Germinal center (tissue), 1 donor: ENCODE measurements around the gene BCAS3.
"Not testable (repeated sequence)": the region's sequence is repeated elsewhere in the genome, so short reads cannot be mapped to it uniquely, and the experiment has no call there.

Experiments
- DNase-seq: peaks from one replicate; pipeline ENCODE4 v3.0.0; 2012; ENCODE audit warnings: mixed read lengths, low spot score

BCAS3 gene

DNA sequence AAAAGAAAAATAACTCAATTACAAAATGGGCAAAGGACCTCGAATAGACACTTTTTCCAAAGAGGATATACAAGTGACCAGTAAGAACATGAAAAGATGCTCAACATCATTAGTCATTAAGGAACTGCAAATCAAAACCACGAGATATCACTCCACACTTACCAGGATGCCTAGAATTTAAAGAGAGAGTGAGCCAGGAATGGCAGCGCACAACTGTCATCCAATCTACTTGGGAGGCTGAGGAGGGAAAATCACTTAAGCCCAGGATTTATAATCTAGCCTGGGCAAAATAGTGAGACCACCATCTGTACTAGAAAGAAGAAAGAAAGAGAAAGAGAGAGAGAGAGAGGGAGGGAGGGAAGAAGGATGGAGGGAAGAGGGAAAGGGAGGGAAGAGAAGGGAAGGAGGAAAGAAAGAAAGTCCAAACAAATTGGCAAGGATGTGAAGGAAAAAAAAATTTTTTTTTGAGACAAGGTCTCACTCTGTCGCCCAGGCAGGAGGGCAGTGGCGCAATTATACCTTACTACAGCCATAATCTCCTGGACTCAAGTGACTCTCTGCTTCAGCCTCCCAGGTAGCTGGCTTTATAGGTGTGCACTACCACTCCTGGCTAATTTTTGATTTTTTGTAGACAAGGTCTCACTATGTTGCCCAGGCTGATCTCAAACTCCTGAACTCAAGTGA is 744.6 kb downstream of the BCAS3 start:
- no peak for DNase-seq

DNA sequence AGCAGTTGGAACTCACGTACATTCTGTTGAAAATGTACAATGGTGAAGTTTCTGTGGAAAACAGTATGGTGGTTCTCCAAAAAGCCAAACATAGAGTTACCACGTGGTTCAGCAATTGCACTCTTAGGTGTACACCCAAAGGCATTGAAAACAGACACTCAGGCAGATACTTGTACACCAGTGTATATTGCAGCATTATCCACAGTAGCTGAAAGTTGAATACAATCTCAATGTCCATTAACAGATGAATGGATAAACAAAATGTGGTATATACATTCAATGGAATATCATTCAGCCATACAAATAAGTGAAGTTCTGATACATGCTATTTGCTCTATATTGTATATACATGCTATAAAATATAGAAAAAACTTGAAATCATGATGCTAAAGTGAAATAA is 745.2 kb downstream of the BCAS3 start:
- no peak for DNase-seq

DNA sequence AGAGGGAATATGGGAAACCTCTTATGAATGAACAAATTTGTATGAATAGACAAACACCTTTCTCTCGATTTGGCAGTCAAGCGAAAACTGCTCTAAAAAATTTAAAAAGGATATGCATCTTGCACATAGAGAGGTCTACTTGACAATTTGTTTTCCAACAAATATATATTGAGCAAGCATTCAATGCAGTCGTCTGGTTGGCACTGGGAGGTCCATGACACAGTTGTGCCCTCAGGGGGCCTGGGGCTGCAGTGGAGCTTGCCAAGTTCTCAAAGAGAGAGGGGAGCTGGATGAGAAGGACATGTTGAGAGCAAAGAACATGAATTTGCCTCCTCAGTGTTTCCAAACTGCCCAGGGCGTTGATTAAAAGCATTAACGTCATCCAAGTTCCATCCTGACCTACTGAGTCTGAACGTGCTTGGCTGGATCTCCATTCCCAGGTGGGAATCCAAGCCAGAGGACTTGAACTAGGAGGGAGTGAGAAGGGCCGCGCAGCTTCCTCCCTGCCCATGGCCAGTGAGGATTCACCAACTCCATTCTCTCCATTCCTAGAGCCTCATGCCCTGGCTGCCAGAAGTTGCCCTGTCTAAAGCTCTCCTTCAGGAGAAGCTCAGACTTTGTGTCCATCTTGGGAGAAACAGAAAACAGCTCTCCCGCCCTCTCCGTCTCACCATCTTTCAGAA is 746.5 kb downstream of the BCAS3 start:
- no peak for DNase-seq

DNA sequence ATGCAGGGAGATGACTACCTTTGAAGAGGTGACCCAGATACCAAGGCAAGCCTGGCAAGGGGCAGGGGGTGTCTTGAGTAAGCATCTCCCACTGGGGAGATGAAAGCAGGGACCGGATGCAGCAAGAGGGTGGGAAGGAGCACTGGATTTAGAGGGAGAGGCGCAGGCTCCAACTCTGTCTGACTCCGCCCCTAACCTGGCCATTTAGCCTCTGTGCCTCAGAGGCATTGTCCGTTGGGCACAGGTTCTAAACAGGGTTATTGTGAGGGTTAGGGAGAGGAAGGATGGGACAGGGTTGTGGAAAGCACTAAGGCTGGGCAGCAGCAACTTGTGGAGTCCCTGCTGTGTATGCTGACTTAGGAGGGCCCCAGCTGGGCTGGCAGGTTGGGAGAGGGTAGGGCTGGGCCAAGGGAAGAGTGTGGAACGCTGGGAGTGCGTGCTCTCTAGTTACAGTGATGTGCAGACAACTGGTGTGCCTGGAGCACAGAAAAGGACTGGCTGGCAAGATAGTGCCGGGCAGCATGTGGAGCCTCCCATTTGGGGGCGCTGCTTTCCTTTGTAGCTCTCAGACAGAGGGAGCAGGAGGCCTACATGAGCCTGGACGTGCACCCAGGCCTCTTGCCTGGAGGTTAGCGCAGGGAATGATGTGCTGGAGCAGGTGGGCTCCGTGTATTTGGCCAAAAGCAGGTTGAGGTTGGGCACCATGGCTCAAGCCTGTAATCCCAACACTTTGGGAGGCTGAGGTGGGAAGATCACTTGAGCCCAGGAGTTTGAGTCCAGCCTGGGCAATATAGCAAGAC is 748.2 kb downstream of the BCAS3 start:
- no peak for DNase-seq

DNA sequence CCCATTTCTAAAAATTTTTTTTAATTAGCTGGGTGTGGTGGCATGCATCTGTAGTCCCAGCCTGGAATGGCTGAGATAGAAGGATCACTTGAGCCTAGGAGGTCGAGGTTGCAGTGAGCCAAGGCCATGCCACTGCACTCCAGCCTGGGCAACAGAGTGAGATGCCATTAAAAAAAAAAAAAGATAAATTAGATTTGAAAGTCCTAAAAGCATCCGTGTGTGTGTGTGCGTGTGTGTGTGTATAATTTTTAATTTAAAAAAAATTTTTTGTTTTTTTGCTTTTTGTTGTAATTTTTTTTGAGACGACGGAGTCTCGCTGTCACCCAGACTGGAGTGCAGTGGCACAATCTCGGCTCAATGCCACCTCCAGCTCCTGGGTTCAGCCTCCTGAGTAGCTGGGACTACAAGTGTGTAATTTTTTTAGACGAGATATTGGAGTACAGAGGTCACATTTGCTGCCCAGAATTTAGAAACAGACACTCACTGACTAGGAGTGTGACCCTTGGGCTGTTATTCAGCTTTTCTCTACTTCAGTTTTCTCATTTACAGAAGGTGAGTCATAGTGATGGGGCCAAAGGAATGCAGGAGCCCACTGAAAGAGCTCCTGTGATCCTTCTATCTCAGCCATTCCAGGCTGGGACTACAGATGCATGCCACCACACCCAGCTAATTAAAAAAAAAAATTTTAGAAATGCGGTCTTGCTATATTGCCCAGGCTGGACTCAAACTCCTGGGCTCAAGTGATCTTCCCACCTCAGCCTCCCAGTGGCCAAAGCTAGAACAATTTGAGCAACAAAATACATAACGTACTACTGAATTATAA is 749.0 kb downstream of the BCAS3 start:
- no peak for DNase-seq

DNA sequence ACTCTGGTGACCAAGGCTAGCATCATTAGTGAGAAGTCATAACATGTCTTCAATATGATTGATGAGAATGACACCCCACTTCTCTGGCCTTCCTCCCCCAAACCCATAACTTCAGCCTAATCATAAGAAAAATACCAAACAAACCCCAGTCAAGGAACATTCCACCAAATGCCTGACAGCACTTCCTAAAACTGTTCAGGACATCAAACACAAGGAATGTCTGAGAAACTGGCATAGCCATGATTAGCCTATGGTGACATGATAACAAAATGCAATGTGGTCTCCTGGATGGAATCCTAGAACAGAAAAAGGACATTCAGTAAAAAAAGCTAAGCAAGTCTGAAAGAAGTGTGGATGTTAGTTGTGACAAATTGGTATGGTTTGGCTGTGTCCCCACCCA is 749.9 kb downstream of the BCAS3 start:
- no peak for DNase-seq

DNA sequence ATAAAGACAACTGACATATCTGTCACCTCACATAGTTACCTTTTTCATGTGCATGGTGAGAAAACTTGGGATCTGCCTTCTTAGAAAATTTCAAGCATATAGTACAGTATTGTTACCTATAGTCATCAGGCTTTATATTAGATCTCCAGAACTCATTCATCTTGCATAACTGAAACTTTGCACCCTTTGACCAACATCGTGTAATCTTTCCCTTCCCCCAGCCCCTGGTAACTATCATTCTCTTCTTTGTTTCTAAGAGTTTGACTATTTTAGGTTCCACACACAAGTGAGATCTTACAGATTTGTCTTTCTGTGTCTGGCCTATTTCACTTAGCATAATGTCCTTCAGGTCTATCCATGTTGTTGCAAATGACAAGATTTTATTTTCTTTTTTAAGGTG is 751.6 kb downstream of the BCAS3 start:
- no peak for DNase-seq

DNA sequence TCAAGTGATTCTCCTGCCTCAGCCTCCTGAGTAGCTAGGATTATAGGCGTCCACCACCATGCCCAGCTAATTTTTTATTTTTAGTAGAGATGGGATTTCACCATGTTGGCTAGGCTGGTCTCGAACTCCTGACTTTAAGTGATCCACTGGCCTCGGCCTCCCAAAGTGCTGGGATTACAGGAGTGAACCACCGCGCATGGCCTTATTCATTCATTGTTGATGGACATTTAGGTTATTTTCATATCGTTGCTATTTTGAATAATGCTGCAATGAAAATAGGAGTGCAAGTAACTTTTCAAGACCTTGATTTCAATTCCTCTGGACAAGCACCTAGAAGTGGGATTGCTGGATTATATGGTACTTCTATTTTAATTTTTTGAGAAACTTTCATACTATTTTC is 752.2 kb downstream of the BCAS3 start:
- DNase-seq, result not testable (repeated sequence)

DNA sequence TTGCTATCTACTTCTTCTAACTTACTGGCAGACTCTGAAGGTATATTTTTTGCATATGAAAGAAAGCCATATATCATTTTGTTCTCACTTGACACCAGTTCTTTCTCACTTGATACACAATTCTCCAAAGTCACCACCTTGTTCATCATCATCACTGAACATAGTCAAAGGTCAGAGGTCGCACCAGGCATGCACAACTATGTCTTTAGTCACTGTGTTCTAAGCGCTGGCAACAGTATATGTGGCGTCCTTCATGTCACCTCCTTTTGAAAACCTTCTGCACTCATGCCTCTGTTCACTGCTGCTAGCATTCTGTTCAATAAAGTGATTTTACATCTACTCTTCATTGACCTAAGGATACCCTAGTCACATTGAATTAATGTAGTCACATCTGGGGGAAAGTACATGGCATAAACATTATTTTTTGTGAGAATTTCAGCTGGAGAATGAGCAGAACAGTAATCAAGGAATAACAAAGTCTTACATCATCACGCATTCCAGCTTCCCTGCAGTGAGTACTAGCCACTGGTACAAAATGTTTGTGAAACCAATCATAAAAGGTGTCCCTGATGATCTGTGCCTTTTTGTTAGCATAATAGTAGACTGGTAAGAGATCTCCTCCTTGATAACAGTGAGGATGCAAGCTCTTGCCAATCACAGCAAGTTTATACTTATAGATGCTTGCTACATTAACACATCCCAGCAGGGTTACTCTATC is 754.1 kb downstream of the BCAS3 start:
- DNase-seq, result no peak

DNA sequence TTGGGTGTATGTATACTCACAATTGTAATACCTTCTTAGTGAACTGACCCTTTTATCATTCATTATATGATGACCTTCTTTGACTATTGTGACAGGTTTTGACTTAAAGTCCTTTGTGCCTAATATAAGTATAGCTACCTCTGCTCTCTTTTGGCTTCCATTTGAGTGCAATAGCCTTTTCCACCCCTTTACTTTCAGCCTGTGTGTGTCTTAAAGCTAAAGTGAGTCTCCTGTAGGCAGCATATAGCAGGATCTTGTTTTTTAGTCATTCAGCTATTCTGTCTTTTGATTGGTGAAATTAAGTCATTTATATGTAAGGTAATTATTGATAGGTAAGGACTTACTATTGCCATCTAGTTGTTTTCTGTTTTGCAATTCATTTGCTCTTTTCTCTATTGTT is 758.6 kb downstream of the BCAS3 start:
- no peak for DNase-seq

DNA sequence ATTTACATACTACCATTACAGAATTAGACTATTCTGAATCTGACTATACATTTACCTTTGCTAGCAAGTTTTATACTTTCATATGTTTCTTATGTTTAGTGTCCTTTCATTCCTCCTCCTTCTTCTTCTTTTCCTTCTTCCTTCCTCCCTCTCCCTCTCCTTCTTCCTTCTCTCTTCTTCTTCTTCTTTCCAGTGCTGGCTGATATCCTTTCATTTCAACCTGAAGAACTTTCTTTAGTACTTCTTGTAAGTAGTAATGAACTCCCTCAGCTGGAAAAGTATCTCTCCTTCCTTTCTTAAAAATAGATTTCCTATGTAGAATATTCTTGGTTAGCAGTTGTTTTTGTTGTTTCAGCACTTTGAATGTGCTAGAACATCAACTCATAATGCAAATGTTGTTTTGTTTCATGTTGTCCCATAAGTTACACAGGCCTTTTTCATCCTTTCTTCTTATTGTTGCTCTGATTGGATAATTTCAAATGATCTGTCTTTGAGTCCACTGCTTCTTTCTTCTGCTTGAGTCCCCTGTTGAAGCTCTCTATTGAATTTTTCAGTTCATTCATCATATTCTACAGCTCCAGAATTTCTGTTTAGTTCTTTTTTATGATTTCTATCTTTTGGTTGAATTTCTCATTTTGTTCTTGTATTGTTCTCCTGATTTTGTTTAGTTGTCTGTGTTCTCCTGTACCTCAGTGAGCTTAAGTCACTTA is 759.5 kb downstream of the BCAS3 start:
- DNase-seq, result no peak

DNA sequence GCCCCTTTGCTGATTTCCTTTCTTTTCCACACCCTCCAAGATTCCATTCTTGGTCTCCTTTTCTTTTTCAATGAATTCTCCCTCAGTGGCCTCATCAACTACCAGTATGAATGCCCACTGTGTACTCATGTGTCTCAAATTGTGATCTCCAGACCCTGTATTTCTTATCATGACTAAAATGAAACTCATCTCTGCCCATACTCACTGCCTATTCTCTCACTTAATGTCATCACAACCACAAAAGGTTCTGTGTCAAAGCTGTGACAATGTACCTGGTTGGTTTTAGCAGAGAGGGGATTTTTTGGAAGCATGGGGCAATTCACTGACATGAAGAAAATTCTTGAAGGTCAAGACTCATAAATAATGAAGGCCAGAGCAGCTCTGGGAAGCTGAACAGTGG is 763.0 kb downstream of the BCAS3 start:
- DNase-seq, result no peak

DNA sequence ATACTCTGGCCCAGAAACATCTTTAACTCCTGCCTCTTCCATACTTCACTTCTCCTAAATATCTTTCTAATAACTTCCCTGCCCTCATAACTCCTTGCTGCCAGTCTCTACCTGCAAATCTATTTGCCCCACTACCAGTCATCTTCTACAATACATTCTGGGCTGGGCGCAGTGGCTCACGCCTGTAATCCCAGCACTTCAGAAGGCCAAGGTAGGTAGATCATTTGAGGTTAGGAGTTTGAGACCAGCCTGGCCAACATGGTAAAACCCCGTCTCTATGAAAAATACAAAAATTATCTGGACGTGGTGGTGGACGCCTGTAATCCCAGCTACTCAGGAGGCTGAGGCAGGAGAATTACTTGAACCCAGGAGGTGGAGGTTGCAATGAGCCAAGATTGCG is 763.9 kb downstream of the BCAS3 start:
- DNase-seq, result not testable (repeated sequence)

DNA sequence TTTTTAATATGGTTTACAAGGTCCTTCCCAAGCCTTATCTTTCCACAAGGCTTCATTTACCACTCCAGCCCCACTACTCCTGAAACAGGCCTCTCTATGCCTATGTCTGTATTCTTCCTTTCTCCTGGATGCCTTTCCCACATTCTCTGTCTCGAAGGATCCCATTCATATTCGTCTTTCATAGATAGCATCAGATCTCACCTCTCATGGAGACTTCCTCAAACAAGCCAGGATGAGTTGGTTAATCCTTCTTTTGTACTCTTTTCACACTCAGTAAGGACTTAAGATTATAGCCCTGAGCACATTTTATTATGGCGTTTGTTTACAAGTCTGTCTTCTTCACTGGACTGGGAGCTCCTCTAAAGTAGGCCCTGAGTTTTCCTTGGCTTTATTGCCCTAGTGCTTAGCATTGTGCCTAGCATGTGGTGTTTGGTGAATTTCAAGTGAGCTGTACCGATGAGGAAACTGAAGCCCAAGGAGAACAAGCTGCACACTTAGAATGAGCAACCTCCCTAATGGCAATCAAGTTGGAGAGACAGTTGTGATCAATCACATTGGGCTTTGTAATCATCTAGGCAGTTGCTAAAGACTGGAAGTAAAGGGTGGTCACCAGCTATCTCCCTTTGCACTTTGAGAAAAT is 764.6 kb downstream of the BCAS3 start:
- no peak for DNase-seq
